Sigmoid colon (tissue), 3 donors: Measurements from ENCODE around the gene GSE1.

Experiments used
- CTCF ChIP-seq, 4 experiments: fragments of 450-650 bp in 3 of 4; fragments of 200-600 bp in 1 of 4; IDR thresholded peaks; one replicate each; pipeline ENCODE4 v1.5.1; 2016 to 2019; ENCODE audit warnings: antibody characterized with exemption in 4 of 4, mild to moderate bottlenecking in 3 of 4, moderate library complexity in 2 of 4
- POLR2A ChIP-seq, 2 donors: fragments of 450-650 bp; IDR thresholded peaks; one replicate each; pipeline ENCODE4 v1.6.1; 2016; ENCODE audit warnings: antibody characterized with exemption in 2 of 2, mild to moderate bottlenecking in 2 of 2, moderate library complexity in 2 of 2

DNA sequence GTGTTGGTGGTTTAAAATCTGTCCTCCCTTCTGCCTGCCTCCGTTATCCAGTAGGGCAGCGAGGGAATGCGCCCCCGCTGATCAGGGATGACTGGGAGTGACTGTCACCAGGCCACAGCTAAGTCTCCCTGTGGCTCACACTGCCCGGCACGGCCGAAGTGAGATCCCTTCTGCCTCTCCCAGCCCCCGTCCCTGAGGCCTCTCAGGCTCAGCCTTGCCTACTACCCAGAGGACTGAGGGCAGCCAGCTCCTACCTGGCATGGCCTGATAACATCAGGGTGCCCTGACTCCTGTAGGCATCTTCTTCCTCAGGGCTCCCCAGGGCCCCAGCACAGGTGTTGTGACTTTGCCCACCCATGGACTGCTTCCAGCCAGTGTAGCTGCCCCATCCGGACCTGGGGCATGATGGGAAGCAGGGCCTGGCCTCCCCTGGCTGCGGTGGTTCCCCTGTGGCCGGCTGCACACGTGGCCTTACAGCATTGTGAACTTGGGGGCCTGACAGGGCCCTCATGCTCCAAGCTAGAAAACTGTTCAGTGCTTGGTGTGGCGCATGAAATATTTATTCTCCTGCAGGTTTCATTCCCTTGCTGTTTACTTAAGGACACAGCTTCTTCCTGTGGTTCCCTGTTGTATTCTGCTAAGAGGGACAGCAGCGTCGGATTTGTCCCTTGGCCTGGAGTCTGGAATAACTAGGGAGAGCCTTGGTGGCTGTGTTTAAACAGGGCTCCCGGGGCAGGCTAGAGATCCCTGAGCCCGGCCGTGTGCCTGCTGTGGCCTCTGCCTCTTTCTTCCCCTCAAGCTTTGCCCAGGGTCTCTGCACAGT, 45.6 kb downstream of the GSE1 start:
- TF ChIP-seq CTCF (IDR thresholded peaks at IDR 0.05), result no peak
- no peak for TF ChIP-seq POLR2A (IDR thresholded peaks at IDR 0.05)
